ENCODE measurements around the gene TMEM132D.

- no peak for TF ChIP-seq CTCF (IDR thresholded peaks at IDR 0.05; ENCODE audit: low read length)
- no peak for TF ChIP-seq EZH2 (IDR thresholded peaks at IDR 0.05; ENCODE audit: borderline replicate concordance, low read length)
These were observed 530.1 kb downstream of the TMEM132D start for GRCh38 chr12:129373746-129374145.
